Thoracic aorta (tissue), 2 donors: ENCODE data around the gene HDC. TPM values are rescaled to one million over a fixed set of nuclear protein-coding genes. Genes with fewer than 3 reads are reported as not detected.

Experiments used
- ATAC-seq: fragments of 150-250 bp; one replicate; pipeline ENCODE4 v1.8.0; 2017; ENCODE audit warnings: low read depth; ENCODE audit not compliant: insufficient number of reproducible peaks, low FRiP score
- DNase-seq: peaks from one replicate; pipeline ENCODE4 v3.0.0-alpha.2; 2020; ENCODE audit warnings: low spot score
- H3K27ac ChIP-seq, 2 donors: fragments of 200-600 bp; sonication (generic); 1 replicate in 1 of 2; 2 replicates in 1 of 2; pipeline ENCODE4 v1.5.1; 2016; ENCODE audit warnings: mild to moderate bottlenecking in 2 of 2, moderate library complexity in 2 of 2
- H3K27me3 ChIP-seq: fragments of 200-600 bp; sonication (generic); replicated peaks from 2 replicates; pipeline ENCODE4 v1.6.0; 2016; ENCODE audit warnings: mild to moderate bottlenecking; ENCODE audit not compliant: insufficient read depth
- H3K36me3 ChIP-seq: fragments of 200-600 bp; sonication (generic); one replicate; pipeline ENCODE4 v1.5.1; 2016
- H3K4me1 ChIP-seq, 2 donors: fragments of 200-600 bp; sonication (generic); 1 replicate in 1 of 2; 2 replicates in 1 of 2; pipeline versions ENCODE4 v1.5.1 to v1.6.0; 2016; ENCODE audit warnings: low read depth in 2 of 2, mild to moderate bottlenecking in 1 of 2; ENCODE audit not compliant: control insufficient read depth in 1 of 2
- H3K4me3 ChIP-seq: fragments of 200-600 bp; sonication (generic); 2 replicates; pipeline ENCODE4 v1.5.1; 2016; ENCODE audit warnings: mild to moderate bottlenecking
- H3K9me3 ChIP-seq: fragments of 200-600 bp; sonication (generic); 2 replicates; pipeline ENCODE4 v1.5.1; 2016
- total RNA-seq, 2 donors: library from RNA; depleted of rRNA; stranded (reverse); fragments of >200 nt; gene quantifications; one replicate each; pipeline versions ENCODE4 v1.1.0 to v1.2.3, GENCODE V29; 2016
- TF ChIP-seq, protein P1 (sequence below): fragments of 200-600 bp; sonication (generic); IDR thresholded peaks from one replicate; pipeline ENCODE4 v1.5.1; 2019; ENCODE audit warnings: antibody characterized with exemption

HDC gene
- total RNA-seq, 2 donors from 2014 or later = 4.0 to 8.3 TPM

DNA sequence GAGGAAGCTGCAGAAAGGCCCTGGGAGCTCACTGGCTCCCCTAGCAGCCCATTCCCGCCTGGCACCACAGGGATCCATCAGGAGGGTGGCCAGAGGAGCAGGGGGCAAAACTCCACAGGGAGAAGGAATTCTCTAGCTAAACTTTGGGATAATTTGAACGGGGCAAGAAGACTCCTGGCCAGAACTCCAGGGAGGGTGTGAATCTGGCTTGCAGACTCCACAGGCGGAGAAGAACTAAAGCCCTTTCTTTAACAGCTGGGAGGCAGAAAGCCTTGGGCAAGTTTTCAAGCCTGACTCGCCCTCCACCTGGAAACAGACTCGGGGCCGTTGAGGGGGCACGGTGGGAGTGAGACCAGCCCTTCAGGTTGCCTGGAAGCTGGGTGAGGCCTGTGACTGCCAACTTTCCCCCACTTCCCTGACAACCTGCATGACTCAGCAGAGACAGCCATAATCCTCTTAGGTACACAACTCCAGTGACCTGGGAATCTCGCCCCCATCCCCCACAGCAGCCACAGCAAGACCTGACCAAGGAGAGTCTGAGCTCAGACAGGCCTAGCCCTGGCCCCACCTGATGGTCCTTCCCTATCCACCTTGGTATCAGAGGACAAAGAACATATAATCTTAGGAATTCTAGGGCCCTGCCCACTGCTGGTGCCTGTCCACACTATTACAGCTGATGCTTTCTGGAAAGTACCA, 54.9 kb downstream of the HDC start:
- Histone ChIP-seq H3K27me3 (no peaks in the 10 kb centered on the region), H3K4me3 (no peak overlapping the region), H3K9me3 (peaks cover 4% of the 10 kb centered on the region), H3K36me3 (no peaks in the 10 kb centered on the region), H3K27ac (no peak overlapping the region), H3K4me1 (no peaks in the 10 kb centered on the region)
- no peak for DNase-seq
- TF ChIP-seq, protein P1, sequence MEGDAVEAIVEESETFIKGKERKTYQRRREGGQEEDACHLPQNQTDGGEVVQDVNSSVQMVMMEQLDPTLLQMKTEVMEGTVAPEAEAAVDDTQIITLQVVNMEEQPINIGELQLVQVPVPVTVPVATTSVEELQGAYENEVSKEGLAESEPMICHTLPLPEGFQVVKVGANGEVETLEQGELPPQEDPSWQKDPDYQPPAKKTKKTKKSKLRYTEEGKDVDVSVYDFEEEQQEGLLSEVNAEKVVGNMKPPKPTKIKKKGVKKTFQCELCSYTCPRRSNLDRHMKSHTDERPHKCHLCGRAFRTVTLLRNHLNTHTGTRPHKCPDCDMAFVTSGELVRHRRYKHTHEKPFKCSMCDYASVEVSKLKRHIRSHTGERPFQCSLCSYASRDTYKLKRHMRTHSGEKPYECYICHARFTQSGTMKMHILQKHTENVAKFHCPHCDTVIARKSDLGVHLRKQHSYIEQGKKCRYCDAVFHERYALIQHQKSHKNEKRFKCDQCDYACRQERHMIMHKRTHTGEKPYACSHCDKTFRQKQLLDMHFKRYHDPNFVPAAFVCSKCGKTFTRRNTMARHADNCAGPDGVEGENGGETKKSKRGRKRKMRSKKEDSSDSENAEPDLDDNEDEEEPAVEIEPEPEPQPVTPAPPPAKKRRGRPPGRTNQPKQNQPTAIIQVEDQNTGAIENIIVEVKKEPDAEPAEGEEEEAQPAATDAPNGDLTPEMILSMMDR = no peak
- no peak for ATAC-seq

DNA sequence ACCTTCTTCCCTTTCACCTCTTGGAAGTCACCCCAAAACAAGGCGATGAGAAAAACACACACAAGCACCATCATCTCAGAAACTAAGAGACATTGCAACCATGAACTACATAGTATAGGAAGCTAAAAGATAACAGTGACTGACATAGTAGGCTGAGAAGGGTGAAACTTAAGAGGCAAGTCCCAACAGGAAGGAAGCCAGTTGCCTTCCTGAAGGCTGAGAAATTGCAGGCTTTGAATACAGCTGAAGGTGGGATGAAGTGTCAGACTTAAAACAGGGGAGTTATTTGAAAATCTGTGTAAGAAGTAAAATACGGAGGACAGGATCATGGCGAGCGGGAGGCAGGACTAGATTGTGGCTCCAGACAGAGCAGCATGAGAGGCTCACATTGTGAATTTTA, 55.7 kb downstream of the HDC start:
- Histone ChIP-seq H3K9me3 (peaks cover 4% of the 10 kb centered on the region), H3K27ac (no peak overlapping the region), H3K27me3 (no peaks in the 10 kb centered on the region), H3K4me1 (no peaks in the 10 kb centered on the region), H3K36me3 (no peaks in the 10 kb centered on the region), H3K4me3 (no peak overlapping the region)
- TF ChIP-seq, protein P1 = no peak
- ATAC-seq = no peak
- DNase-seq = no peak

DNA sequence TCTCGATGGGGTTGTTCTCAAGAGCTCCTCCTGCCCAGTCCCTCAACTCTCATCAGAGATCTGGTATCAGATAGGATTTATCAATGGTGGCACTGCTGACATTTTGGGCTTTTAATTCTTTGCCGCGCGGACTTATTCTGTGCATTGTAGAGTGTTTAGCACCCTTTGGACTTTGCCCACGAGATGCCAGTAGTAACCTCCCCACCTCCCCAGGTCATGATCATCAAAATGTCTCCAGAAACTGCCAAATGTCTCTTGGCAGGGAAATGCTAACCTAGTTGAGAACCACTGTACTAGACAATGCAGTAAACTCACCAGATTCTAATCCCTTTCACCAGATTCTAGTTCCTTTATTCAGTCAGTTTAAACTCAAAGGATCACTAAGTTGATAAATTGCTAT, 59.5 kb downstream of the HDC start:
- TF ChIP-seq, protein P1 = no peak
- Histone ChIP-seq H3K9me3 (no peaks in the 10 kb centered on the region), H3K27me3 (no peaks in the 10 kb centered on the region)

DNA sequence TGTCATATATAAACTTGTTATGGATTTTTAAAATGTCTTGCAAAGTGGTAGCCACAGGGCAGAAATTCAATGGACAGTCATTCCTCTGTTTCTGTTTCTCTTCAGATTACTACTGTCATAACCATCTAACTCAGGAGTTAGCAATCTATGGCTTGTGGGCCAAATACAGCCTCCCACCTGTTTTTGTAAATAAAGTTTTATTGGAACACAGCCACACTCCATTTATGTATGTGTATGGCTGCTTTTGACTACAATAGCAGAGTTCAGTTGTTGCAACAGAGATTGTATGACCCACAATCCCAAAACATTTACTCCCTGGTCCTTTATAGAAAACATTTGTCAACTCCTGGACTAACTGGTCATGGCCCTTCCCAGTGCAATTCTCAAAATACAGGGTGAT, 63.5 kb downstream of the HDC start:
- Histone ChIP-seq H3K36me3 (no peaks in the 10 kb centered on the region), H3K27me3 (no peaks in the 10 kb centered on the region), H3K4me1 (no peaks in the 10 kb centered on the region), H3K9me3 (no peaks in the 10 kb centered on the region), H3K27ac (no peak overlapping the region), H3K4me3 (no peak overlapping the region)
- DNase-seq = no peak
- ATAC-seq = no peak
- TF ChIP-seq, protein P1 = no peak

More for the DNA sequence above, 59.5 kb downstream of the HDC start:
- ATAC-seq (no peak), DNase-seq (no peak)
- no peaks in the 10 kb centered on the region for H3K4me1 ChIP-seq
- no peak overlapping the region for H3K27ac ChIP-seq
- no peaks in the 10 kb centered on the region for H3K36me3 ChIP-seq
- no peak overlapping the region for H3K4me3 ChIP-seq

DNA sequence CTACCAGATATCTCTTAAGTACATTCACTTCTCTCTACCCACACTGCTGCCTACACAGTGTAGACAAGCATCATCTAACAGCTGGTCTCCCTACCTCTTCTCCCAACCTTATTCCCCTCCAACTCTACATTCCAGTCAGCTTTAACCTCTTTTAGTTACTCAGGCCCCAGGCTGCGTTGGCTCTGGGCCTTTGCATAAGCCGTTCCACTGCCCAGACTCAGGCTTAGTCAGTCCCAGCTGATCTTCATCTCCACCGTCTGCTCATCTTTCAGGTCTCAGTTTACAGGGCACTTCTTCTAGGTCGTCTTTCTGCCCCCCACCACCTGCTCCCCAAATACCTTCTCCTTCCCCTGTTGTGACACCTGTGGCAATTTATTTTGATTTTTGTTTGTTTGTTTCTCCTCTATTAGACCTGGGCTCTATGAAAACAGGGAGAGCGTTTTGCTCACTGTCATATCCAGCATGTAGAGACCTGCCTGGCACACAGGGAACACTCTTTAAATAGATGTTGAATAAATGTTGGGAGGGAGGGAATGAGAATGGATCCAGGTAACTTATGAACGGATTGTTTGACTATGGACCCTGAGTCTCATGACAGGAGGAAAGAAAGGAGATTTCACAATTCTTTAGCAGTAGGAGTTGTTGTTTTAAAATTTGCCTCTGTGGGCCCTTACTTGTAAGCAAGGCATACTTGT, 72.5 kb downstream of the HDC start:
- H3K27ac ChIP-seq = no peak overlapping the region
- no peaks in the 10 kb centered on the region for H3K9me3 ChIP-seq
- H3K4me3 ChIP-seq = no peak overlapping the region
- TF ChIP-seq, protein P1 = no peak
- no peak for ATAC-seq
- H3K27me3 ChIP-seq = no peaks in the 10 kb centered on the region
- no peaks in the 10 kb centered on the region for H3K4me1 ChIP-seq
- H3K36me3 ChIP-seq = no peaks in the 10 kb centered on the region
- DNase-seq = no peak
